HG03571 (cell line): ENCODE data around the gene GLRX.

Source experiments
- ATAC-seq: cut with Tn5 transposase; IDR thresholded peaks from one replicate; pipeline ENCODE4 v1.9.1; 2021; ENCODE audit not compliant: unreplicated experiment

GLRX gene

DNA sequence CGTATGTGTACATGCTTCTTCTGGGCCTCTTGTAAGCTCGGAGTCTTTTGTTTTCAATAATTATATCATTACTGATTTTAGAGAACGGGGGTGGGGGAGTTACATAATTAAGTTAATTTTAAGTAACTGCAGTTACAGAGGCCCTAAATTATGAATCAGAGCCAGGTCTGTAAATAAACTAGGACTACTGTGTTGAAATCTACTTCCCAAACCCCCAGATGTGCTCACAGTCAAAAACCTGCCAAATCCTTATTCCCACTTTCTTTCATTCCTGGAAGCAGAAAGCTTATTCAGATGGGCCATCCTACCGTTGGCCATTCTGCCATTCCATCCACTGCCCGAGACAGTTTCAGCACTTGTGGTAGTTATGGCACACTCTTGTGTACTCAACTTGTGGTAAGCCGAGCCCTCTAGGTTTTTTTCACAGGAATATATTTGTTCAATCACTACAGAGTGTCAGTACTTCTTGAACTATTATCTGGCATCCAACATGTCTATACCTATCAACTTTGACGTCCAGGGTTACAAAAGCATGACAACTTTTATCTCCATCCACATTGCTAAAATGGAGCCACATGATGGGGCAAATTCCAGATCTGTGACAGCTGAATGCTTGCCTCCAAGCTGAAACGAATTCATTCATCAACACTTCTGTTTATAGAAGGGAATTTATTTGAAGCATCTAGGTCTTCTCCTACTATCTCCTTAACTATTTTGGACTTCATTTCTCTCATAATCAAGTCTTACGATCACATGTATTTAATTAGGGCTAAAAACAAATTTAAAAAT is 37.8 kb downstream of the GLRX start:
- no peak for ATAC-seq

DNA sequence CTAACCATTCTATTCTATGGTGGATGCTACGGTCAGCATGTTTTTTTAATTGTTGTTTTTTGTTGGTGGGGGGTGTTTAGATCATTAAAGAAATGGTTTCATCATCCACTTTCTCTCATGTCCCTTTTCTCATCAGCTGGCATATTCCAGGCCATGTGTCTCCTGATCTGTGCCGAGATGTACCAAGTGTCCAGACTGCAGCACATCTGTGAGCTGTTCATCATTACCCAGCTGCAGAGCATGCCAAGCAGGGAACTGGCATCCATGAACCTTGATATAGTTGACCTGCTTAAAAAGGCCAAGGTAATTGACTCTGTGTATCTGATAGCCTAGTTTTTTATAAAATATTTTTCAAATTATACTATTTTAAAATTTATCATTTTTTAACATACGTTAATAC is 38.9 kb downstream of the GLRX start:
- no peak for ATAC-seq

GRCh38 chr5:95782181-95782580 is 40.3 kb downstream of the GLRX start:
- ATAC-seq: no peak

GRCh38 chr5:95781101-95781583 is 41.4 kb downstream of the GLRX start:
- peak; percentile 97 for ATAC-seq

DNA sequence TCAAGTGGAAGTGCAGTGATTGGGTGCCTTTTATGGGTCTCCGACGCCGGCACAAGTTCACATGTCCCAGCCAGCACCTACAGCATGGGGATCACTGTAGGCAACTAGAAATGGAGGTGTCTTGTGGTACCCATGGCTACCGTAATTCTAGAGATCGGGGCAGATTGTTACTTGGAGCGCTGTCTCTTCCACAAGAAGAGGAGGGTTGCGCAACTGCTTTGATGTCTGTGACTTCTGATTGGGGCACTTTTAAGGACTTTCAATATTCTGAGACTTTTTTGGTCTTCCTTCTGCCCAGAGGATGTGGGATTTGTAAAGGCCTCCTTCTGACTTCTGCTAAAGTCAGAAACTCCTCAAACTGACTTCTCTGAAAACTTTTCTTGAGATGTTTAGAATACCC is 41.9 kb downstream of the GLRX start:
- no peak for ATAC-seq

DNA sequence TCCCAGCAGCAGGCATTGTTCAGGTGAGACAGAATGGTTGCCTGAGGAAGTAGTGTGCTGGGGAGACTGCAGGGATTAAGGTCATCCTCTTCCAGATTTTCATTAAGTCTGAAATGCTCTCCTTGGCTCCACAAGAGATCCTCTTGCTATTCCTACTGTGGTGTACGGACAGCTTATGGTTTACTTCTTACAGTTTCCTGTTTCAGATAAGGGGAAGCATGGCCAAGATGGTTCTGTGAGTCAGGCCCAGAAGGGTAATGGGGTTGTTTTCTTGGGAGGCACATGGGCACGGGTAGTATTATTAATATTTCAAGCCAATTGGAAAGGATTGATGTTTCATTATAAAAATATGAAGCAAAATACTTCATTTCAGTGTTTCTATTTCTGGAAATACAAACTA is 42.9 kb downstream of the GLRX start:
- no peak for ATAC-seq

- no peak for ATAC-seq
These were observed 43.7 kb downstream of the GLRX start for GRCh38 chr5:95778713-95779436.

GRCh38 chr5:95777441-95777840 is 45.1 kb downstream of the GLRX start:
- no peak for ATAC-seq

DNA sequence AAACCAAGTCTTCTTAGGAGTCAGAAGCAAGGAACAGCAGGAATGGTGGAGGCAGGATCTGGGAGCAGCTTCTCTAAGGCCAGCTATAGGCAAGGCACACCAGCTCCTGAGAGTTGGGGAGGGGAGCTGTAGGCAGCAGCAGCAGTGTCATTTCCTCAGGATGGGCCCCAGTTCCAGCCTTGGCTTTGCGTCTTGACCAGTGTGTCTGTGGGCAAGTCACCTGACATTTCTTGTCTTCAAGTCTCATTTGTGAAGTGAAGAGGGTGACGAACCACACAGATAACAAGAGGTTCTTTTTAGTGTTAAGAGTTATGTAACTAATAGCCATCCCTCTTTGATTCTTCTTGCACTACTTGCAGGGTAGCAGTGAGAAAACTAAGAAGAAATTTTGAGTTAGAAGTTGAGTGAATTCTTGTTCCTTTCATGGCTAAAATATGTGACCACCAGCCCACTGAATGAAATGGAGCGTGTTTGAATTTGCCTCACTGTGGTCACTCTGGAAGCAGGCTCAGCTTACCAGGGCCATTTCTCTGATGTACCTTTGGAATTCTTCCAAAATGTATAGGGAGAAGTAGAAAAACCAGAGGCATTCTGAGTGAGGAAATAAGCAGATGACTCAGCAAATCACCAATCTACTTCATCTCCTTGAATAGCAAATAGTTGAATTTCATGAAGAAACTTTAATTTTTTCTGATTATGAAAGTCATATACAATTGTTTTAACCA is 49.0 kb downstream of the GLRX start:
- no peak for ATAC-seq

- no peak for ATAC-seq
These were observed 50.6 kb downstream of the GLRX start for GRCh38 chr5:95771892-95772291.

- no peak for ATAC-seq
These were observed 51.5 kb downstream of the GLRX start for GRCh38 chr5:95770830-95771708.

DNA sequence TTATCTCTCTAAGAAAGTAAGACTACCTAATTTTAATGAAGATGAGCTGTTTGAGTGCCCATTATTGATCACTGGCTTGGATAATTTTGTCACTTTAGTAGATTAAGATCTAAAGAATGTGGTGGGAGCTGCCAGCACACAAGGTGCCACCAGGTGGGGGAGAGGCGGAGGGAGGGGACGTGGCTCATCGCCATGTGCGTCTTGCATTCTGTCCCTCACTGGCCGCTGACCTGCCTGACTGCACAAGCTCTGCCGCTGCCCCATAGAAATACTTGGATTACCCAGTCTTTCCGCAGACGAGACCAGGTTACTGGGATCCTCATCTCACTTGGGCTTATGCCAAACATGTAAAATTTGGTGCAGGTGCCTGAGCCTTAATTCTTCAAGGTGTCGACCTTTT is 53.8 kb downstream of the GLRX start:
- ATAC-seq: no peak

DNA sequence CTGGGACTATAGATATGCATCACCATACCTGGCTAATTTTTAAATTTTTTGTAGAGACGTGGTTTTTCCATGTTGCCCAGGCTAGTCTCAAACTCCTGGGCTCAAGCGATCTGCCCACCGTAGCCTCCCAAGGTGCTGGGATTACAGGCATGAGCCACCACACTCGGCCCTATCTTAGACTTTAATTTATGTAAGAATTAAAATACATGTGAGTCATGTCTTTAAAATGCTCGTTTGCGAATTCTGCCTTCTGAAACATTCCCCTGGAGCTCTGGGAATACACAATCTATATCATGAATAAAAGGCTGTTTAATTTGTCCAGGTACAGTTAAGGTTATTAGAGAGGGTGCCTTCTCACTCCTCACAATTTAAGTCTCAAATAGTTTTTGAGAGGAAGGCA is 58.6 kb downstream of the GLRX start:
- no peak for ATAC-seq
